Measurements from ENCODE around the gene PRIMPOL.

PRIMPOL gene

DNA sequence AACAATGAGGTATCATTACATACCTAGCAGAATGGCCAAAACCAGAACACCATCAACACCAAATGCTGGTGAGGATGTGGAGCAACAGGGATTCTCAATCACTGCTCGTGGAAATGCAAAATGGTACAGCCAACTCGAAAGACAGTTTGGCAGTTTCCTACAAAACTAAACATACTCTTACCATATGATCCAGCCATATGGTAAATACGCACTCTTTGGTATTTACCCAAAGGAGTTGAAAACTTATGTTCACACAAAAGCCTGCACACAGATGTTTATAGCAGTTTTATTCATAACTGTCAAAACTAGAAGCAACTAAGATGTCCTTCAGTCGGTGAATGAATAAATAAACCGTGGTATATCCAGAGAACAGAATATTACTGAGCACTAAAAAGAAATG, 8.1 kb upstream of the PRIMPOL start:
- Histone ChIP-seq H3K9me3 (ENCODE audit: low read length) (no peaks in the 10 kb centered on the region), H3K9ac (ENCODE audit: low read length) (no peak overlapping the region), H3K36me3 (ENCODE audit: insufficient read depth, low read length) (peaks cover 80% of the 10 kb centered on the region), H3K4me3 (ENCODE audit: low read depth, low read length, poor library complexity, severe bottlenecking) (no peak overlapping the region), H3K79me2 (ENCODE audit: insufficient read depth, low read length) (peaks cover 58% of the 10 kb centered on the region), H3K9me2 (ENCODE audit: low read depth, low read length) (no peaks in the 10 kb centered on the region), H2AFZ (ENCODE audit: low read length) (no peak overlapping the region), H4K20me1 (ENCODE audit: insufficient read depth, low read length) (no peaks in the 10 kb centered on the region), H3K27me3 (ENCODE audit: insufficient read depth, low read length) (no peaks in the 10 kb centered on the region), H3K27ac (ENCODE audit: low read depth, low read length, poor library complexity, severe bottlenecking) (no peak overlapping the region), H3K4me2 (ENCODE audit: low read length) (no peak overlapping the region), H3K4me1 (ENCODE audit: insufficient read depth, low read length, severe bottlenecking) (peaks cover 26% of the 10 kb centered on the region), H3F3A (ENCODE audit: insufficient read depth, low read length) (no peaks in the 10 kb centered on the region)
- TF ChIP-seq, protein P1, sequence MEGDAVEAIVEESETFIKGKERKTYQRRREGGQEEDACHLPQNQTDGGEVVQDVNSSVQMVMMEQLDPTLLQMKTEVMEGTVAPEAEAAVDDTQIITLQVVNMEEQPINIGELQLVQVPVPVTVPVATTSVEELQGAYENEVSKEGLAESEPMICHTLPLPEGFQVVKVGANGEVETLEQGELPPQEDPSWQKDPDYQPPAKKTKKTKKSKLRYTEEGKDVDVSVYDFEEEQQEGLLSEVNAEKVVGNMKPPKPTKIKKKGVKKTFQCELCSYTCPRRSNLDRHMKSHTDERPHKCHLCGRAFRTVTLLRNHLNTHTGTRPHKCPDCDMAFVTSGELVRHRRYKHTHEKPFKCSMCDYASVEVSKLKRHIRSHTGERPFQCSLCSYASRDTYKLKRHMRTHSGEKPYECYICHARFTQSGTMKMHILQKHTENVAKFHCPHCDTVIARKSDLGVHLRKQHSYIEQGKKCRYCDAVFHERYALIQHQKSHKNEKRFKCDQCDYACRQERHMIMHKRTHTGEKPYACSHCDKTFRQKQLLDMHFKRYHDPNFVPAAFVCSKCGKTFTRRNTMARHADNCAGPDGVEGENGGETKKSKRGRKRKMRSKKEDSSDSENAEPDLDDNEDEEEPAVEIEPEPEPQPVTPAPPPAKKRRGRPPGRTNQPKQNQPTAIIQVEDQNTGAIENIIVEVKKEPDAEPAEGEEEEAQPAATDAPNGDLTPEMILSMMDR (IDR thresholded peaks at IDR 0.05; ENCODE audit: low read length): no peak
- no peak for TF ChIP-seq EZH2 (IDR thresholded peaks at IDR 0.05; ENCODE audit: borderline replicate concordance, low read length)

DNA sequence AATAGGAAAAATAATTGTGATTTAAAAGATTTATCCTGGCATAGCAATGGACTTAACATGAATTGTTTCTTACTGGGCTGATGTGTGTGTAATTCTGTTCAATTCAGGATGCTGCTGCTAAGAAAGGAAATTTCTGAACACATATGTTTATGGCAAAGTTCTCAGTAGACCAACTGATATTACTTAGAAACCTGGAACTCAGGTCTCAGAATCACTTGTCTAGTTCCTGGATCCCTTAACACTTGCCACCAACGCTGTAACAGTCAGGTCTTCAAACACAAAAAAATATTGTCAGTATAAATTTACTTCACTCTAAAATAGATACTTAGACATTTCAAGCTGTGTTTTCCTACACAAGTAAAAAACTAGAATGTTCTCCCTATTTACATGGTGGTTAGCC, 5.8 kb upstream of the PRIMPOL start:
- H3K9ac ChIP-seq (ENCODE audit: low read length): no peak overlapping the region
- H3K9me3 ChIP-seq (ENCODE audit: low read length): no peaks in the 10 kb centered on the region
- no peaks in the 10 kb centered on the region for H3K9me2 ChIP-seq (ENCODE audit: low read depth, low read length)
- H3K27me3 ChIP-seq (ENCODE audit: insufficient read depth, low read length): no peaks in the 10 kb centered on the region
- TF ChIP-seq, protein P1 (IDR thresholded peaks at IDR 0.05; ENCODE audit: low read length): no peak
- no peak for TF ChIP-seq EZH2 (IDR thresholded peaks at IDR 0.05; ENCODE audit: borderline replicate concordance, low read length)
- no peak overlapping the region for H3K27ac ChIP-seq (ENCODE audit: low read depth, low read length, poor library complexity, severe bottlenecking)
- H4K20me1 ChIP-seq (ENCODE audit: insufficient read depth, low read length): no peaks in the 10 kb centered on the region
- no peak overlapping the region for H3K4me2 ChIP-seq (ENCODE audit: low read length)
- H3K4me3 ChIP-seq (ENCODE audit: low read depth, low read length, poor library complexity, severe bottlenecking): no peak overlapping the region
- no peak overlapping the region for H2AFZ ChIP-seq (ENCODE audit: low read length)
- H3K79me2 ChIP-seq (ENCODE audit: insufficient read depth, low read length): peaks cover 80% of the 10 kb centered on the region
- H3K36me3 ChIP-seq (ENCODE audit: insufficient read depth, low read length): peaks cover 68% of the 10 kb centered on the region
- no peaks in the 10 kb centered on the region for H3F3A ChIP-seq (ENCODE audit: insufficient read depth, low read length)
- peaks cover 44% of the 10 kb centered on the region for H3K4me1 ChIP-seq (ENCODE audit: insufficient read depth, low read length, severe bottlenecking)

DNA sequence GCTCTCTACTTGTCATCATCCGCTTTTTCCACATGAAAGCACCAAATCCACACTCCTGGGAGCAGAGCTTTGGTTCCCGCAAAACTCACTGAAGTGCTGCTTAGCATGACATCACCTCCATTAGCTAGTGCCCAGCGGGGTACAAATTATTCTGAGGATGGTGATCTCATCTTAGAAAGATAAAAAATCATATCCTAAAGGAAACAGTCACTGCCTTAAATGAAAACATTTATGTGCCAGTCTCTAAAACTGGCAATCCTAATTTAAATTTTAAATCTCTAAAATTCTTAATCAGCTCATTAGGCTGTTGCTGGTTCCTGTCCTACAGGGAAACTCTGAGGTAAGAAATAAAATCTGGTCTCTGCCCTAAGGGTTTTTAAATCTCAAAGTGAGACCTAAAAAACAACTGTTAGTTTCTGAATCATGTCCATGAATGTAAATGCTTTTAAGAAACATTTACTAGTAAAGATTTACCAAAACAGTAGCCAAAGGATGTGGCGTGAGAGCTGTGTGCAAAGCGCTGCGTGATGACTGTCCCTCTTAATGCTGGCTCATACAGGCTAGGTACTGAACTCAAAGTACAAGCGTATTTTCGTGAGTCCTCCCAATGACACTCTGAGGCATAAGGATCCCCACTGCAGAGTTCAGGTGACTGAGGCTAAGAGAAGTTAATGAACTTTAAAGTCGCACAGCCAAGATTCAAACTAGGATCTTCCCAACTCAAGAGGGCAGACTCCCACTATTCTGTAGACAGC, 4.8 kb upstream of the PRIMPOL start:
- Histone ChIP-seq H3K79me2 (ENCODE audit: insufficient read depth, low read length) (peaks cover 72% of the 10 kb centered on the region), H3K27me3 (ENCODE audit: insufficient read depth, low read length) (no peaks in the 10 kb centered on the region), H3K4me3 (ENCODE audit: low read depth, low read length, poor library complexity, severe bottlenecking) (no peak overlapping the region), H3K9me3 (ENCODE audit: low read length) (no peaks in the 10 kb centered on the region), H3K4me1 (ENCODE audit: insufficient read depth, low read length, severe bottlenecking) (peaks cover 44% of the 10 kb centered on the region), H3F3A (ENCODE audit: insufficient read depth, low read length) (no peaks in the 10 kb centered on the region), H3K36me3 (ENCODE audit: insufficient read depth, low read length) (peaks cover 60% of the 10 kb centered on the region), H3K9me2 (ENCODE audit: low read depth, low read length) (no peaks in the 10 kb centered on the region), H4K20me1 (ENCODE audit: insufficient read depth, low read length) (no peaks in the 10 kb centered on the region), H3K9ac (ENCODE audit: low read length) (no peak overlapping the region), H2AFZ (ENCODE audit: low read length) (no peak overlapping the region), H3K27ac (ENCODE audit: low read depth, low read length, poor library complexity, severe bottlenecking) (no peak overlapping the region), H3K4me2 (ENCODE audit: low read length) (no peak overlapping the region)
- no peak for TF ChIP-seq EZH2 (IDR thresholded peaks at IDR 0.05; ENCODE audit: borderline replicate concordance, low read length)
- TF ChIP-seq, protein P1 (IDR thresholded peaks at IDR 0.05; ENCODE audit: low read length): no peak

All from OCI-LY1 (cell line).